ENCODE data around the gene CHP1. TPM values are rescaled to one million over a fixed set of nuclear protein-coding genes. Genes with fewer than 3 reads are reported as not detected.
A peak's percentile ranks its signal among the peaks of the same experiment; 100 is the strongest.

The CHP1 gene
- total RNA-seq (2014; rRNA removed), result 62.2 and 107 TPM in 2 replicates
- percentile 67 among the genes with signal in this experiment for Bru-seq, nascent RNA
- percentile 83 among the genes with signal in this experiment for BruChase-seq, experiment 1, labeled RNA remaining after a 6-hour chase
- percentile 71 among the genes with signal in this experiment for BruChase-seq, experiment 2, labeled RNA remaining after a 2-hour chase
- long read RNA-seq, transcript CHP1-201 (7 exons, 3,329 nt), result major isoform, 16 of 38 reads
- long read RNA-seq, partial matches to known transcripts, result 20 of 38 reads
- long read RNA-seq, other reads (novel, unspliced or antisense), result 1 of 38 reads

- H3K9me2 ChIP-seq (replicated peaks; ENCODE audit: low read length), result no peaks in the 10 kb centered on the region
- no peaks in the 10 kb centered on the region for H4K20me1 ChIP-seq (ENCODE audit: low read length)
- DNase-seq (peak; percentile 97), ATAC-seq (peak; percentile 99)
- peak within 1 kb of the TSS; percentile 99 for H3K4me2 ChIP-seq (ENCODE audit: low read length)
- peaks cover 45% of the 10 kb centered on the region for H3K79me2 ChIP-seq (ENCODE audit: low read length)
- H3F3A ChIP-seq (ENCODE audit: low read length, unreplicated experiment), result no peaks in the 10 kb centered on the region
- BruUV-seq (replicated peaks), result no TSS peak
- H3K36me3 ChIP-seq (ENCODE audit: low read depth, low read length), result no peaks in the 10 kb centered on the region
- H2AFZ ChIP-seq (ENCODE audit: low read length), result peak within 1 kb of the TSS; percentile 92
- POLR2A ChIA-PET (ENCODE audit: unreplicated experiment), result interaction anchor here (0.5 to 0.6 kb wide), 2 partner anchors 115 to 182 kb away, joined by 4 to 5 read pairs; partner anchors contain the start of gene INO80
- TF ChIP-seq CTCF (conservative IDR thresholded peaks at IDR 0.05; ENCODE audit: low read depth, low read length) (peak; percentile 90), EZH2phosphoT487 (IDR thresholded peaks at IDR 0.05; ENCODE audit: borderline replicate concordance, low read length) (no peak)
- no peaks in the 10 kb centered on the region for H3K27me3 ChIP-seq (ENCODE audit: low read length)
- peak within 1 kb of the TSS; percentile 76 for H3K9ac ChIP-seq (ENCODE audit: low read length)
- CTCF ChIA-PET, result interaction anchor here (0.6 to 0.7 kb wide), 2 partner anchors 11 to 100 kb away, joined by 4 to 6 read pairs; no protein-coding TSS in a partner anchor
- peaks cover 18% of the 10 kb centered on the region for H3K4me1 ChIP-seq (ENCODE audit: insufficient read depth, low read length)
- H3K27ac ChIP-seq (ENCODE audit: low read length), result peak within 1 kb of the TSS; percentile 50
- intact Hi-C loops (cut with micrococcal nuclease), result loop anchor here (1.0 kb wide), 3 partner anchors 50 to 115 kb away; partner anchors contain the start of genes INO80, NUSAP1 and OIP5
- no peaks in the 10 kb centered on the region for H3K9me3 ChIP-seq (ENCODE audit: low read length)
- H3K4me3 ChIP-seq (ENCODE audit: low read length), result peak within 1 kb of the TSS; percentile 92
Observed at GRCh38 chr15:41230650-41231421, at the start of gene CHP1, which contains the start of gene EXD1. TSS of gene CHP1 (plus strand) at chr15:41231268. CDS start at chr15:41231383, 115 bp downstream. TSS of gene EXD1 (minus strand) at chr15:41230757. CDS start at chr15:41226575, 4,182 bp downstream.

GRCh38 chr15:41182266-41182665 lies 48.8 kb upstream of the CHP1 start:
- no peaks in the 10 kb centered on the region for H3K79me2 ChIP-seq (ENCODE audit: low read length)
- intact Hi-C loops (cut with micrococcal nuclease), result loop anchor here (5.0 to 10.0 kb wide), 4 partner anchors 65 to 247 kb away; partner anchors contain the start of gene INO80
- H3F3A ChIP-seq (ENCODE audit: low read length, unreplicated experiment), result no peaks in the 10 kb centered on the region
- no peak for DNase-seq
- H3K9ac ChIP-seq (ENCODE audit: low read length), result no peak overlapping the region
- no peaks in the 10 kb centered on the region for H3K27me3 ChIP-seq (ENCODE audit: low read length)
- H3K36me3 ChIP-seq (ENCODE audit: low read depth, low read length), result no peaks in the 10 kb centered on the region
- H2AFZ ChIP-seq (ENCODE audit: low read length), result no peak overlapping the region
- ATAC-seq, result no peak
- no peaks in the 10 kb centered on the region for H3K9me3 ChIP-seq (ENCODE audit: low read length)
- H4K20me1 ChIP-seq (ENCODE audit: low read length), result no peaks in the 10 kb centered on the region
- H3K4me3 ChIP-seq (ENCODE audit: low read length), result no peak overlapping the region
- H3K9me2 ChIP-seq (replicated peaks; ENCODE audit: low read length), result no peaks in the 10 kb centered on the region
- TF ChIP-seq EZH2phosphoT487 (IDR thresholded peaks at IDR 0.05; ENCODE audit: borderline replicate concordance, low read length) (no peak), CTCF (conservative IDR thresholded peaks at IDR 0.05; ENCODE audit: low read depth, low read length) (no peak), EZH2 (IDR thresholded peaks at IDR 0.05; ENCODE audit: low read length, unreplicated experiment) (no peak)
- POLR2A ChIA-PET (ENCODE audit: unreplicated experiment), result no interaction called here
- CTCF ChIA-PET, result no interaction called here
- H3K4me2 ChIP-seq (ENCODE audit: low read length), result no peak overlapping the region
- 0 out of 2 replicates have a peak, but pooled peaks cover 5% of the 10 kb centered on the region for H3K4me1 ChIP-seq (ENCODE audit: insufficient read depth, low read length)
- no TSS peak for BruUV-seq (replicated peaks)
- H3K27ac ChIP-seq (ENCODE audit: low read length), result no peak overlapping the region
